Measurements from ENCODE around the gene DGKB.

- TF ChIP-seq, protein P1, sequence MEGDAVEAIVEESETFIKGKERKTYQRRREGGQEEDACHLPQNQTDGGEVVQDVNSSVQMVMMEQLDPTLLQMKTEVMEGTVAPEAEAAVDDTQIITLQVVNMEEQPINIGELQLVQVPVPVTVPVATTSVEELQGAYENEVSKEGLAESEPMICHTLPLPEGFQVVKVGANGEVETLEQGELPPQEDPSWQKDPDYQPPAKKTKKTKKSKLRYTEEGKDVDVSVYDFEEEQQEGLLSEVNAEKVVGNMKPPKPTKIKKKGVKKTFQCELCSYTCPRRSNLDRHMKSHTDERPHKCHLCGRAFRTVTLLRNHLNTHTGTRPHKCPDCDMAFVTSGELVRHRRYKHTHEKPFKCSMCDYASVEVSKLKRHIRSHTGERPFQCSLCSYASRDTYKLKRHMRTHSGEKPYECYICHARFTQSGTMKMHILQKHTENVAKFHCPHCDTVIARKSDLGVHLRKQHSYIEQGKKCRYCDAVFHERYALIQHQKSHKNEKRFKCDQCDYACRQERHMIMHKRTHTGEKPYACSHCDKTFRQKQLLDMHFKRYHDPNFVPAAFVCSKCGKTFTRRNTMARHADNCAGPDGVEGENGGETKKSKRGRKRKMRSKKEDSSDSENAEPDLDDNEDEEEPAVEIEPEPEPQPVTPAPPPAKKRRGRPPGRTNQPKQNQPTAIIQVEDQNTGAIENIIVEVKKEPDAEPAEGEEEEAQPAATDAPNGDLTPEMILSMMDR (conservative IDR thresholded peaks at IDR 0.05 in 1 of 2, IDR thresholded peaks at IDR 0.05 in 1 of 2; ENCODE audit: extremely low read depth in 1 of 2, insufficient read depth in 1 of 2, low read depth in 1 of 2, low read length in 2 of 2): no peak
- TF ChIP-seq EZH2 (IDR thresholded peaks at IDR 0.05; ENCODE audit: borderline replicate concordance, low read length): no peak
Measured at GRCh38 chr7:14104861-14105260, 797.7 kb downstream of the DGKB start.

Data from mammary epithelial cell (primary cell).